ENCODE data around the gene CHST3.
"Not testable (repeated sequence)": the region's sequence is repeated elsewhere in the genome, so short reads cannot be mapped to it uniquely, and the experiment has no call there.

CHST3 gene

DNA sequence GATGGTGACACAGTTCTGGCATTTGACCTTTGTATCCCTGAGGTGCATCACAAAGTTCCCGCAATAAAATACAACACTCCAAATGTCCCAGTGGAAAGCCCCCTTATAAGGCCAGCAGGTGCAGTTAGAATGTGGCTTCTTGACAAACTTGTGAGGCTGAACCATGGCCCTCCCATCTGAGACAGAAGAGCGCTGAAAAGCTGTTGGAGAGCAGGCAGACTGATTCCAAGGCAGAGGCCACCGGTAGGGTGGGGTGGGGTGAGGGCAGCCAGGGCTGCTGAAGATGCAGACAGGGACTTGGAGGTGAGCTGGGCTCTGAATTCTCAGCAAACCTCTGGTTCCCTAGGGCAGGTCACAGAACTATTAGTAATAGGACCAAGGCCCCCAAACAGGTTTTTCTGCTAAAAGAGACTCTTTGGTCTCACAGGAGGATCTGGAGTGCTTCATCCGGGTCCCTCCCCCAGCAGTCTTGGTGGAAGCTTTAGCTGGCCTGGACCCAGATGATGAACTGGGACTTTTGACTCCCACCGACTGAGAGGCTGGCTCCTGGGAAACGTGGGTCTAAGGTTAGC is 15.6 kb upstream of the CHST3 start:
- no peak for DNase-seq (ENCODE audit: low spot score)

GRCh38 chr10:71950683-71951082 is 13.5 kb upstream of the CHST3 start:
- no peak for DNase-seq (ENCODE audit: low spot score)

- DNase-seq (ENCODE audit: low spot score), result no peak
Observed at GRCh38 chr10:71952745-71953144, 11.4 kb upstream of the CHST3 start.

DNA sequence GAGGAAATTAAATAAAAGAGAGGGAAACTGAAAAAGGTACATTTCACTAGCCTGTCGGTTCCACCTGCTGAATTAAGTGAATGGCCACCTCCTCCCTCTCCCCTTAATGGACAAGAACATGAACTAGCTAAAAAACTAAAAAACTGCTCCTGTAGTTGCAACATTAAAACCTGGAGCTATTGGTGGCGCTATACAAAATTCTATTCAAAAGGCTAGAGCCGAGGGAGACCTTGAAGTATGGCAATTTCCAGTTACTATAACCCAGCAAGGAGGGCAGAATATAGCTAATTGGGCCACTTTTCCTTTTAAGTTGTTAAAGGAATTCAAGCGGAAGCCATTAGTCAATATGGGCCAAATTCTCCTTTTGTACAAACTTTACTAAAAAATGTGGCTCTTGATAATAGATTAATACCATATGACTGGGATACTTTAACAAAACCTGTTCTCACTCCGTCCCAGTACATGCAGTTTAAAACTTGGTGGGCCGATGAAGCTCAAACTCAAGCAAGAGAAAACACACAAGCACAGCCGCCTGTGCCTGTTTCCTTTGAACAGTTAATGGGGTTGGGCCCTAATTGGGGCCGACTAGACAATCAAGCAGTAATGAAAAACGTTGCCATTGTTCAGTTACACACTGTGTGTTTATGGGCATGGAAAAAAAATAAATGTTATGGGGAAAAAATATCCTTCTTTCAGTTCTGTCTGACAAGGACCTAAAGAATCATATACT is 6.5 kb upstream of the CHST3 start:
- DNase-seq (ENCODE audit: low spot score), result no peak

DNA sequence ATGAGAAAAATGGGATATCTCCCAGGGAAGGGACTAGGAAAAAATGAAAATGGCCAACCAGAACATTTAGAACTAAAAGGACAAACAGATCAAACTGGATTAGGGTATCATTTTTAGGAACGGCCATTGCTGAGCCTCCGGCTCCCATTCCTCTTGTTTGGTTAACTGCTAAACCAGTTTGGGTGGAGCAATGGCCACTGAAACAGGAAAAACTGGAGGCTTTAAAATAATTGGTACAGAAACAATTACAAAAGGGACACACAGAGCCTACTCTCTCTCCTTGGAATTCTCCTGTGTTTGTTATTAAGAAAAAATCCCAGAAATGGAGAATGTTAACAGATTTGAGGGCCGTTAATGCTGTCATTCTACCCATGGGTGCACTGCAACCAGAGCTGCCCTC is 4.7 kb upstream of the CHST3 start:
- no peak for DNase-seq (ENCODE audit: low spot score)

DNA sequence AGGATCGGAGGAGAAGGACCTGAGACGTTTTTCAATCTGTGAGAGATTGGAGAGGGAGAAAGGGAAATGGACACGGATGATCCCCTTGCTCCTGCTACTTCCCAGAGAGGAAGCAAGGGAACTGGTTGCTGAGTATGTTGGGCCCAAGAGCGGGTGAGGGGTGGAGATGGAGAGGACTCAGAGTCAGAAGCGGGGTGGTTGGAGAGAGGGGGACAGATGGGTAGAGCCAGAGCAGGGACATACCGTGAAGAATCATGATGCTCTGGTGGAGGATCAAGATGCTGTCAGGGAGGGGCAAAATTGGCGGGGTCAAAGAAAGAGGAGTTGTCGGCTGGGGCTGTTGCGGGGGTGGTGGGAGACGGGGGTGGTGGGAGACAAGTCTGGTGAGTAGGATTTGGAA is 2.4 kb upstream of the CHST3 start:
- DNase-seq (ENCODE audit: low spot score), result no peak

- no peak for DNase-seq (ENCODE audit: low spot score)
Observed at GRCh38 chr10:71962901-71963300, 1.3 kb upstream of the CHST3 start.

- no peak for DNase-seq (ENCODE audit: low spot score)
Observed at GRCh38 chr10:71963351-71964097, 671 bp upstream of the CHST3 start.

DNA sequence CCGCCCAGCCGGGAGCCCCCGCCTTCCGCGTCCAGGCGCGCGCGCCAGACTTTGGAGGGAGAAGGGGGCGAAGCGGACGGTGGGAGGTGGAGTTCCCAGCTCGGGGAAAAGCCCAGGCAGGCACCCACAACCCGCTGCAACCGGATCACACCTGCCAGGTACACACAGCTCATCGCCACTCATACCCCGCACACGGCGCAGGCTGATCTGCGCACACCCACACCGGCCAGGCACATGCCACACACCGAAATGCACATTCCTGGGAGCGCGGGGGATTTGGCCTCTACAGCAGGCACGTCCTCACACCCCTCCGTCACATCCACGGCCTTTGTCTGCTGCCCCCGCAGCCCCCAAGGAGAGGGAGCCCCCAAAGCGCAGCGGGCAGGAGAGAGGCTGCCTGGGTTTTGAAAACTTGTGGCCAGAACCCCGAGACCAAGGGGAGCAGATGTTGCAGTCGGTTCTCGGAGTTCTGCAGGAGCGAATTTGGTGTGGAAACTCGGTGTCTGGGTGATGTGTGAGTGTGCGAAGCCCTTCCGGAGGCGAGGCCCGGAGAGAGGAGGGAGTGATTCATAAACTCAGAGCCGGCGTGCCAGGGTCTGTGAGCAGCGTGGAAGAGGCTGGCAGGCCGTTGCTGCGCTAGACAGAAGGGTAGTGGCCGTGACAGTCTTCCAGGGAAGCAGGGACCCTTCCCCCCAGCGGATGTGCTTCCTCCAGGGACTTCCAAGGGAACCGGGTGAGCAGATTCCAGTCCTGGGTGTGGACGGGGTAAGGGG is 734 bp downstream of the CHST3 start:
- DNase-seq (ENCODE audit: low spot score), result no peak

GRCh38 chr10:71965623-71966022 is 1.4 kb downstream of the CHST3 start:
- DNase-seq (ENCODE audit: low spot score), result no peak

DNA sequence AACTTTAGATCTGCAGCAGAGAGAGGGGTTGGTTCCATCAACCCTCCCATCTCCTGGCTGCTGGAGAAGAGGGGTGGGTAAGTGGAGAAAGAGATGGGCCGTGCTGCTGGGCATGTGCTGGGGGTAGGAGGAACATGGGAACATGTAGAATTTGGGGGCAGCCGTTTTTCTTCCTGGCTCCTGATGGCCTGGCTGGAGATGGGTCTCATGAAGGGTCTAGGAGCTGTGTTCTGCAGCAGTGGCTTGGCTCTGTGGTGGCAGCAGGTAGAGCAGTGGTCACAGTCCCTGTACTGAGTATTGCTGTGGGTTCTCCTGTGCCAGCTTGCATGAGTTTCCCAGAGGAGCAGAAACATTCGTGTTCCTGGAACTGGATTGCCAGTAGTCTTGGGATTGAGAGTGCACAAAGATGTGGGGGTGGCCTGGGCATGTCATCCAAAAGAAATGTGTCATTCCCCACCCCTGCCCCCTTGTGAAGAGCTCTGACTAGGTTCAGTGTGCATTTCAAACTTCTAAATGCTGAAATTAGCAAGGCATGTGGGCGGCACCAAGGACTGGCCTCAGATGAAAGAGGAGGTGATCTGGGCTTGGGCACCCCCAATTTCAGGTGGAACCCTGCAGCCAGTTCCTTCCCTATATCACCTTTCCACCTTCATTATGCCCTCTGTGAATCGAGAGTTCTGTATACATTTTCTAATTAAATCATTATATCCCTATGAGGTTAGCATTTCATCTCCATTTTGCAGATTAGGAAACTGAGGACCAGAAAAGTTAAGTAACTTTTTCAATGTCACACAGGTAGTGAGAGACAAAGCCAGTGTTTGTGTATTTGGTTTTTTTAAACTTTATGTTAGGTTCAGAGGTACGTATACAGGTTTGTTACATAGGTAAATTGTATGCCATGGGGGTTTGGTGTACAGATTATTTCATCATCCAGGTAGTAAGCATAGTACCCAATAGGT is 2.1 kb downstream of the CHST3 start:
- DNase-seq (ENCODE audit: low spot score), result no peak

GRCh38 chr10:71967958-71968357 is 3.8 kb downstream of the CHST3 start:
- not testable (repeated sequence) for DNase-seq (ENCODE audit: low spot score)

GRCh38 chr10:71968553-71969474 is 4.6 kb downstream of the CHST3 start:
- DNase-seq (ENCODE audit: low spot score), result no peak

- no peak for DNase-seq (ENCODE audit: low spot score)
Observed at GRCh38 chr10:71969929-71970328, 5.7 kb downstream of the CHST3 start.

DNA sequence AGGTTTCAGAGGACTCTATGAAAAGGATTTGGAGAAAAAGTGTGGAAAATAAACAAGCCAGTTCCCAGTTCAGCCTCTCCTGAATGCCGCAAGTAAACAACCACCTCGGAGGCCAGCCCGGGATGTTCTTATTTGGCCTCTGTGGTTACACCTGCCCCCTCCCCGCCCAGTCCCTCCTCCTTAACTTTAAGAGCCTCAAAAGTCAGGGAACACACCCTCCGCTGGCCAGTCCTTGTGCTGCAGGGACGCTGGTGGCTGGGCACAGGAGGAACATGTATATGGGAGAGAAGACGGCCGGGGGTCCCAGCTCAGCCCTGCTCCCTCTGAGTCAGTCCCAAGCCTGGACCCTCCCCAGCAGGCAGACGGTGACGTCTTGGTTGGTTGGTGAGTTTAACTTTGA is 6.1 kb downstream of the CHST3 start:
- DNase-seq (ENCODE audit: low spot score), result no peak

- DNase-seq (ENCODE audit: low spot score), result no peak
Observed at GRCh38 chr10:71970869-71971268, 6.7 kb downstream of the CHST3 start.

GRCh38 chr10:71971311-71971731 is 7.1 kb downstream of the CHST3 start:
- no peak for DNase-seq (ENCODE audit: low spot score)

GRCh38 chr10:71971769-71972555 is 7.8 kb downstream of the CHST3 start:
- no peak for DNase-seq (ENCODE audit: low spot score)
